PFSK-1 (cell line): Measurements from ENCODE around the gene OSBP. TPM values are rescaled to one million over a fixed set of nuclear protein-coding genes. Genes with fewer than 3 reads are reported as not detected.

Source experiments
- FOXP2 ChIP-seq: optimal IDR thresholded peaks from 2 replicates; pipeline ENCODE3; 2011; ENCODE audit warnings: borderline replicate concordance, control low read depth, inconsistent platforms; ENCODE audit not compliant: insufficient read depth; ENCODE audit errors: extremely low read length, extremely low read depth
- POLR2AphosphoS5 ChIP-seq: IDR thresholded peaks from 2 replicates; pipeline ENCODE4 v1.6.1; 2012; ENCODE audit warnings: low read depth, mild to moderate bottlenecking, control low read depth, low read length, moderate library complexity
- REST ChIP-seq, 2 experiments: IDR thresholded peaks; 2 replicates each; pipeline versions ENCODE4 v1.6.1 to v1.8.0; 2011 to 2012; ENCODE audit warnings: low read depth in 2 of 2, low read length in 2 of 2, control low read depth in 1 of 2, inconsistent platforms in 1 of 2, mild to moderate bottlenecking in 1 of 2, moderate library complexity in 1 of 2; ENCODE audit not compliant: insufficient read depth in 1 of 2
- SIN3A ChIP-seq: IDR thresholded peaks from 2 replicates; pipeline ENCODE4 v1.6.1; 2012; ENCODE audit warnings: mild to moderate bottlenecking, low read length, moderate library complexity, borderline replicate concordance; ENCODE audit not compliant: insufficient read depth
- TAF1 ChIP-seq: IDR thresholded peaks from 2 replicates; pipeline ENCODE4 v1.6.1; 2012; ENCODE audit warnings: low read length, control low read depth, borderline replicate concordance; ENCODE audit not compliant: insufficient read depth
- polyA plus RNA-seq: library from polyadenylated mRNA; unstranded; fragments of >200 nt; gene quantifications from one replicate; pipeline ENCODE4 v1.2.1, GENCODE V29; 2012; ENCODE audit warnings: low read depth, missing spikeins; ENCODE audit not compliant: insufficient read length

The OSBP gene
- polyA plus RNA-seq: 19.0 TPM

- TF ChIP-seq FOXP2 (peak; percentile 62), TAF1 (no peak)
Measured at GRCh38 chr11:59615637-59616395, at the start of gene OSBP. Gene OSBP (minus strand): TSS chr11:59615774. CDS start chr11:59615664, 110 bp downstream.

- TF ChIP-seq FOXP2 (no peak), TAF1 (no peak), SIN3A (no peak), REST (IDR thresholded peaks at IDR 0.05; ENCODE audit: insufficient read depth in 1 of 2, low read depth in 2 of 2, low read length in 2 of 2) (no peak), POLR2AphosphoS5 (no peak)
Measured at GRCh38 chr11:59660621-59661020, 45.0 kb upstream of the OSBP start.

- no peak for TF ChIP-seq TAF1
- no peak for TF ChIP-seq SIN3A
- no peak for TF ChIP-seq POLR2AphosphoS5
- TF ChIP-seq FOXP2: no peak
- no peak for TF ChIP-seq REST (IDR thresholded peaks at IDR 0.05; ENCODE audit: insufficient read depth in 1 of 2, low read depth in 2 of 2, low read length in 2 of 2)
Measured at GRCh38 chr11:59659981-59660380, 44.4 kb upstream of the OSBP start.

- TF ChIP-seq TAF1 (no peak), REST (IDR thresholded peaks at IDR 0.05; ENCODE audit: insufficient read depth in 1 of 2, low read depth in 2 of 2, low read length in 2 of 2) (no peak), SIN3A (no peak), POLR2AphosphoS5 (no peak), FOXP2 (no peak)
Measured at GRCh38 chr11:59658036-59658435, 42.5 kb upstream of the OSBP start.

GRCh38 chr11:59654893-59655292, 39.3 kb upstream of the OSBP start:
- TF ChIP-seq SIN3A (no peak), FOXP2 (no peak), POLR2AphosphoS5 (no peak), TAF1 (no peak), REST (IDR thresholded peaks at IDR 0.05; ENCODE audit: insufficient read depth in 1 of 2, low read depth in 2 of 2, low read length in 2 of 2) (no peak)
